DOHH2 (cell line): Measurements from ENCODE around the gene KLK13.

ENCODE experiments used
- EZH2phosphoT487 ChIP-seq: fragments of 200-600 bp; sonication (generic); IDR thresholded peaks from 2 replicates; pipeline ENCODE4 v1.6.1; 2017; ENCODE audit warnings: borderline replicate concordance, mild to moderate bottlenecking, antibody characterized with exemption, low read length, moderate library complexity, mixed read lengths
- TF ChIP-seq, protein P1 (sequence below): fragments of 200-600 bp; sonication (generic); IDR thresholded peaks from one replicate; pipeline ENCODE4 v1.5.1; 2014; ENCODE audit warnings: antibody characterized with exemption, mild to moderate bottlenecking, low read depth, low read length; ENCODE audit not compliant: poor library complexity, severe bottlenecking

DNA sequence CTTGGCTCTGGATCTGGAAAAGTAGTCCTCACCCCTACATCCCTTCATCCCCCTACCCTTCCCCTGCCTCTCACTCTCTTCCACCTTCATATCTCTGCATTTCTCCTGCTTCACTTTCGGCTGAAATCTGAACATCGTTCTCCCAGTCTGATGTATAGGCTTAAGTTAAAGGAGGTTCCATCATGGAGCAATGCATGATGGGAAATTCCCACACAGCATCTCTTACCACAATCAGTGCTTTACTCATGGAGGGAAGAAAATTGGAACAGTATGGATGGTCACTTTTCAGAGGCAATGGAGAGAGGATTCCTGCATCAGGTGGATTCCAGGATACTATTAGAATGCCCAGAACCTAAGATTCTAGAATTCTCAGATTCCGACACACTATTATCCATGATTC, 57.4 kb downstream of the KLK13 start:
- TF ChIP-seq, protein P1, sequence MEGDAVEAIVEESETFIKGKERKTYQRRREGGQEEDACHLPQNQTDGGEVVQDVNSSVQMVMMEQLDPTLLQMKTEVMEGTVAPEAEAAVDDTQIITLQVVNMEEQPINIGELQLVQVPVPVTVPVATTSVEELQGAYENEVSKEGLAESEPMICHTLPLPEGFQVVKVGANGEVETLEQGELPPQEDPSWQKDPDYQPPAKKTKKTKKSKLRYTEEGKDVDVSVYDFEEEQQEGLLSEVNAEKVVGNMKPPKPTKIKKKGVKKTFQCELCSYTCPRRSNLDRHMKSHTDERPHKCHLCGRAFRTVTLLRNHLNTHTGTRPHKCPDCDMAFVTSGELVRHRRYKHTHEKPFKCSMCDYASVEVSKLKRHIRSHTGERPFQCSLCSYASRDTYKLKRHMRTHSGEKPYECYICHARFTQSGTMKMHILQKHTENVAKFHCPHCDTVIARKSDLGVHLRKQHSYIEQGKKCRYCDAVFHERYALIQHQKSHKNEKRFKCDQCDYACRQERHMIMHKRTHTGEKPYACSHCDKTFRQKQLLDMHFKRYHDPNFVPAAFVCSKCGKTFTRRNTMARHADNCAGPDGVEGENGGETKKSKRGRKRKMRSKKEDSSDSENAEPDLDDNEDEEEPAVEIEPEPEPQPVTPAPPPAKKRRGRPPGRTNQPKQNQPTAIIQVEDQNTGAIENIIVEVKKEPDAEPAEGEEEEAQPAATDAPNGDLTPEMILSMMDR, result no peak
- TF ChIP-seq EZH2phosphoT487, result no peak
